A549 (cell line): ENCODE data around the gene PGC. TPM values are rescaled to one million over a fixed set of nuclear protein-coding genes. Genes with fewer than 3 reads are reported as not detected.

ENCODE experiments used
- ATAC-seq, 2 experiments: fragments of 200-7000 bp in 1 of 2; fragments of >200 bp in 1 of 2; cut with Nextera tagmentation in 1 of 2; cut with Tn5 transposase in 1 of 2; 3 replicates each; pipeline versions ENCODE4 v1.8.0 to v1.9.1; 2018 to 2020; ENCODE audit warnings: mild to moderate bottlenecking in 1 of 2, moderate library complexity in 1 of 2
- CTCF ChIA-PET: fragments of 300-600 bp; sonication (Branson Sonifier 250); formaldehyde crosslinking; extraction: SDS; loops from one replicate; lab custom pipeline; 2021; ENCODE audit warnings: antibody characterized with exemption, inconsistent platforms; lab: Yijun Ruan, JAX
- POLR2A ChIA-PET: fragments of 350-600 bp; formaldehyde crosslinking; extraction: SDS; loops from one replicate; lab custom pipeline; 2021; ENCODE audit warnings: antibody characterized with exemption, inconsistent platforms; lab: Yijun Ruan, JAX
- DNase-seq, 2 experiments: peaks; one replicate each; pipeline versions ENCODE4 v3.0.0 to v3.0.0-alpha.2; 2011 to 2016; ENCODE audit warnings: low read depth in 1 of 2, low spot score in 1 of 2
- FAIRE-seq: peaks from 2 replicates; lab custom pipeline; 2011; peaks lifted over from hg19 to GRCh38; lab: Jason Lieb, UNC
- H3K27ac ChIP-seq, 2 experiments: fragments of >200 bp; sonication (Bioruptor Twin); formaldehyde crosslinking; 3 replicates each; pipeline ENCODE4 v1.5.1; 2016 to 2017
- H3K4me1 ChIP-seq: fragments of >200 bp; sonication (Bioruptor Twin); formaldehyde crosslinking; 3 replicates; pipeline ENCODE4 v1.6.1; 2016
- H3K4me2 ChIP-seq: fragments of >200 bp; sonication (Bioruptor Twin); formaldehyde crosslinking; 3 replicates; pipeline ENCODE4 v1.6.1; 2016
- H3K4me3 ChIP-seq: fragments of >200 bp; sonication (Bioruptor Twin); formaldehyde crosslinking; 3 replicates; pipeline ENCODE4 v1.5.1; 2016
- H3K9me3 ChIP-seq: fragments of >200 bp; sonication (Bioruptor Twin); formaldehyde crosslinking; 3 replicates; pipeline ENCODE4 v1.6.1; 2016
- BCL3 ChIP-seq: fragments of >200 bp; sonication (Bioruptor Twin); formaldehyde crosslinking; IDR thresholded peaks from 3 replicates; pipeline ENCODE4 v1.6.1; 2016
- CHD4 ChIP-seq: fragments of 200-600 bp; sonication (generic); IDR thresholded peaks from 2 replicates; pipeline ENCODE4 v1.6.1; 2016; ENCODE audit warnings: antibody characterized with exemption, mild to moderate bottlenecking, borderline replicate concordance
- ESRRA ChIP-seq: fragments of 150-350 bp; IDR thresholded peaks from 2 replicates; pipeline ENCODE4 v1.6.1; 2014; ENCODE audit warnings: mild to moderate bottlenecking, low read length, borderline replicate concordance
- FOSB ChIP-seq: fragments of 250-450 bp; sonication (Bioruptor Pico); IDR thresholded peaks from 2 replicates; pipeline ENCODE4 v1.5.0; 2020; ENCODE audit warnings: mild to moderate bottlenecking, moderate library complexity
- HEYL ChIP-seq: fragments of 250-450 bp; sonication (Bioruptor Pico); IDR thresholded peaks from 2 replicates; pipeline ENCODE4 v1.8.0; 2021; ENCODE audit warnings: mild to moderate bottlenecking, moderate library complexity
- JUN ChIP-seq, 2 experiments: fragments of >200 bp; sonication (Bioruptor Twin); formaldehyde crosslinking; IDR thresholded peaks; 2 replicates in 1 of 2; 3 replicates in 1 of 2; pipeline ENCODE4 v1.6.1; 2016 to 2017
- JUNB ChIP-seq: fragments of >200 bp; sonication (Bioruptor Twin); formaldehyde crosslinking; IDR thresholded peaks from 2 replicates; pipeline ENCODE4 v1.6.1; 2016
- KDM5A ChIP-seq: fragments of 200-600 bp; sonication (generic); IDR thresholded peaks from 2 replicates; pipeline ENCODE4 v1.6.1; 2016; ENCODE audit warnings: antibody characterized with exemption, mild to moderate bottlenecking
- MAZ ChIP-seq: fragments of 150-350 bp; IDR thresholded peaks from 2 replicates; pipeline ENCODE4 v1.6.1; 2014; ENCODE audit warnings: antibody characterized with exemption, low read depth, low read length, borderline replicate concordance
- PHF8 ChIP-seq: fragments of 200-600 bp; sonication (generic); IDR thresholded peaks from 2 replicates; pipeline ENCODE4 v1.6.1; 2016; ENCODE audit warnings: low read depth, mild to moderate bottlenecking, antibody characterized with exemption, moderate library complexity, borderline replicate concordance
- RAD21 ChIP-seq, 2 experiments: fragments of >200 bp in 1 of 2; sonication (Bioruptor Twin) in 1 of 2; formaldehyde crosslinking in 1 of 2; IDR thresholded peaks in 1 of 2; conservative IDR thresholded peaks in 1 of 2; 2 replicates in 1 of 2; 3 replicates in 1 of 2; pipeline ENCODE4 v1.6.1; 2012 to 2018; ENCODE audit warnings: inconsistent platforms in 1 of 2
- RARB ChIP-seq: fragments of 250-450 bp; sonication (Bioruptor Pico); IDR thresholded peaks from 2 replicates; pipeline ENCODE4 v1.8.0; 2021; ENCODE audit warnings: mild to moderate bottlenecking, moderate library complexity
- REST ChIP-seq: fragments of 200-600 bp; sonication (generic); IDR thresholded peaks from 2 replicates; pipeline ENCODE4 v1.6.1; 2016; ENCODE audit warnings: antibody characterized with exemption, mild to moderate bottlenecking, moderate library complexity
- RFX5 ChIP-seq: fragments of 450-650 bp; IDR thresholded peaks from 2 replicates; pipeline ENCODE4 v1.7.1; 2014; ENCODE audit warnings: antibody characterized with exemption, mild to moderate bottlenecking, moderate library complexity
- RNF2 ChIP-seq: fragments of 200-600 bp; sonication (generic); IDR thresholded peaks from 2 replicates; pipeline ENCODE4 v1.6.1; 2016; ENCODE audit warnings: low read depth, mild to moderate bottlenecking, antibody characterized with exemption, moderate library complexity, borderline replicate concordance
- SMC3 ChIP-seq: fragments of >200 bp; sonication (Bioruptor Twin); formaldehyde crosslinking; IDR thresholded peaks from 3 replicates; pipeline ENCODE4 v1.6.1; 2018; ENCODE audit warnings: inconsistent platforms
- TP53 ChIP-seq: fragments of 250-450 bp; sonication (Bioruptor Pico); IDR thresholded peaks from 2 replicates; pipeline ENCODE4 v1.5.0; 2021; ENCODE audit warnings: mild to moderate bottlenecking, moderate library complexity
- USF2 ChIP-seq: fragments of 450-650 bp; IDR thresholded peaks from 2 replicates; pipeline ENCODE4 v1.6.1; 2014; ENCODE audit warnings: antibody characterized with exemption
- ZC3H11A ChIP-seq: fragments of 450-650 bp; IDR thresholded peaks from 2 replicates; pipeline ENCODE4 v1.6.1; 2014; ENCODE audit warnings: antibody characterized with exemption, mild to moderate bottlenecking
- ZSCAN20 ChIP-seq: fragments of 250-450 bp; sonication (Bioruptor Pico); IDR thresholded peaks from 2 replicates; pipeline ENCODE4 v1.8.0; 2022; ENCODE audit warnings: mild to moderate bottlenecking, moderate library complexity
- WGBS: methylation state at CpG from one replicate; pipeline ENCODE4 v1.1.6; 2017; ENCODE audit errors: missing lambda C conversion rate; 5-methylcytosine and 5-hydroxymethylcytosine counted together
- polyA plus RNA-seq, 4 experiments: library from polyadenylated mRNA; depleted of rRNA in 3 of 4; stranded (reverse); fragments of >200 nt; fragmentation: RNase III in 1 of 4; extraction: RNeasy Plus Mini Kit Qiagen cat#74134 plus additional on column Dnase treatment in 1 of 4; gene quantifications; 2 replicates in 3 of 4; 3 replicates in 1 of 4; pipeline ENCODE4 v1.2.3, GENCODE V29; 2011 to 2017

PGC gene
- polyA plus RNA-seq, 2 of the 4 experiments (the other 2 are of a cell fraction): not detected

GRCh38 chr6:41702771-41703494, 44.3 kb downstream of the PGC start:
- no peak overlapping the region for H3K4me3 ChIP-seq
- H3K9me3 ChIP-seq: no peaks in the 10 kb centered on the region
- TF ChIP-seq ZC3H11A (no peak), SMC3 (no peak), PHF8 (no peak), FOSB (no peak), KDM5A (no peak), CHD4 (no peak)
- TF ChIP-seq, all 56 proteins: peak for 0
- H3K27ac ChIP-seq: no peak overlapping the region
- no peak overlapping the region for H3K4me2 ChIP-seq
- ChIA-PET CTCF (interaction anchor here (0.9 to 5.7 kb wide), 3 partner anchors 10 to 335 kb away, joined by 3 to 66 read pairs (median 16); no protein-coding TSS in a partner anchor), POLR2A (no interaction called here)
- FAIRE-seq: no peak
- ATAC-seq: no peak
- H3K4me1 ChIP-seq: peaks cover 30% of the 10 kb centered on the region
- no peak for DNase-seq
- 83% methylated on average over 4 of the region's 14 CpGs for WGBS

GRCh38 chr6:41702089-41702745, 45.0 kb downstream of the PGC start:
- Histone ChIP-seq H3K9me3 (no peaks in the 10 kb centered on the region), H3K4me3 (no peak overlapping the region), H3K4me2 (no peak overlapping the region), H3K27ac (no peak overlapping the region), H3K4me1 (peaks cover 26% of the 10 kb centered on the region)
- TF ChIP-seq RARB (CRISPR knock-in tag) (no peak), HEYL (CRISPR knock-in tag) (no peak), BCL3 (no peak), RNF2 (no peak), RAD21 (conservative IDR thresholded peaks at IDR 0.05 in 1 of 2, IDR thresholded peaks at IDR 0.05 in 1 of 2) (no peak), USF2 (no peak)
- ATAC-seq (no peak), DNase-seq (no peak), FAIRE-seq (no peak)
- ChIA-PET CTCF (interaction anchor here (0.9 to 5.7 kb wide), 5 partner anchors 10 to 334 kb away, joined by 3 to 66 read pairs (median 4); no protein-coding TSS in a partner anchor), POLR2A (no interaction called here)
- 87% methylated on average over 10 of the region's 10 CpGs for WGBS

GRCh38 chr6:41700463-41701347, 46.5 kb downstream of the PGC start:
- H3K4me3 ChIP-seq: no peak overlapping the region
- no peak for TF ChIP-seq RNF2
- TF ChIP-seq REST: no peak
- no peak for TF ChIP-seq JUNB
- TF ChIP-seq ESRRA: no peak
- no peak for TF ChIP-seq JUN (IDR thresholded peaks at IDR 0.05)
- TF ChIP-seq TP53 (CRISPR knock-in tag): no peak
- no peak for TF ChIP-seq RFX5
- TF ChIP-seq MAZ: no peak
- no peak for TF ChIP-seq ZSCAN20
- no peaks in the 10 kb centered on the region for H3K9me3 ChIP-seq
- 80% methylated on average over 19 of the region's 20 CpGs for WGBS
- FAIRE-seq (no peak), DNase-seq (no peak), ATAC-seq (peak in 1 of 2 experiments; percentile 58; a peak in 3 of 6 replicates)
- peaks cover 11% of the 10 kb centered on the region for H3K4me1 ChIP-seq
- H3K27ac ChIP-seq: no peak overlapping the region
- no peak overlapping the region for H3K4me2 ChIP-seq
- ChIA-PET CTCF (interaction anchor here (0.8 to 1.7 kb wide), 5 partner anchors 11 to 332 kb away, joined by 3 to 4 read pairs (median 3); no protein-coding TSS in a partner anchor), POLR2A (no interaction called here)
